ENCODE measurements around the gene SYPL2.

The SYPL2 gene

GRCh38 chr1:109475261-109475660 lies 8.9 kb downstream of the SYPL2 start:
- Mint-ChIP-seq H3K9me3 (no peaks in the 10 kb centered on the region), H3K4me3 (no peak overlapping the region), H3K27me3 (peaks cover 89% of the 10 kb centered on the region), H3K4me1 (no peaks in the 10 kb centered on the region), H3K27ac (ENCODE audit: low read depth) (no peak overlapping the region), H3K36me3 (ENCODE audit: insufficient read depth) (no peaks in the 10 kb centered on the region)
- ATAC-seq (replicated peaks; ENCODE audit: extremely low read depth, poor library complexity, severe bottlenecking) (no peak), DNase-seq (ENCODE audit: low spot score in 2 of 2) (no peak)

GRCh38 chr1:109476825-109477224 lies 10.5 kb downstream of the SYPL2 start:
- Mint-ChIP-seq H3K36me3 (ENCODE audit: insufficient read depth) (no peaks in the 10 kb centered on the region), H3K4me1 (no peaks in the 10 kb centered on the region), H3K9me3 (no peaks in the 10 kb centered on the region), H3K4me3 (no peak overlapping the region), H3K27me3 (peaks cover 74% of the 10 kb centered on the region), H3K27ac (ENCODE audit: low read depth) (no peak overlapping the region)
- DNase-seq (ENCODE audit: low spot score in 2 of 2) (no peak), ATAC-seq (replicated peaks; ENCODE audit: extremely low read depth, poor library complexity, severe bottlenecking) (no peak)

GRCh38 chr1:109477821-109478220 lies 11.5 kb downstream of the SYPL2 start:
- Mint-ChIP-seq H3K4me3 (no peak overlapping the region), H3K27me3 (peaks cover 64% of the 10 kb centered on the region), H3K9me3 (no peaks in the 10 kb centered on the region), H3K27ac (ENCODE audit: low read depth) (no peak overlapping the region), H3K36me3 (ENCODE audit: insufficient read depth) (no peaks in the 10 kb centered on the region), H3K4me1 (peaks cover 7% of the 10 kb centered on the region)
- no peak for DNase-seq (ENCODE audit: low spot score in 2 of 2)
- ATAC-seq (replicated peaks; ENCODE audit: extremely low read depth, poor library complexity, severe bottlenecking) = no peak

GRCh38 chr1:109478806-109479205 lies 12.5 kb downstream of the SYPL2 start:
- H3K36me3 Mint-ChIP-seq (ENCODE audit: insufficient read depth) = no peaks in the 10 kb centered on the region
- no peak for ATAC-seq (replicated peaks; ENCODE audit: extremely low read depth, poor library complexity, severe bottlenecking)
- no peak overlapping the region for H3K4me3 Mint-ChIP-seq
- no peaks in the 10 kb centered on the region for H3K9me3 Mint-ChIP-seq
- peaks cover 15% of the 10 kb centered on the region for H3K4me1 Mint-ChIP-seq
- no peak for DNase-seq (ENCODE audit: low spot score in 2 of 2)
- no peak overlapping the region for H3K27ac Mint-ChIP-seq (ENCODE audit: low read depth)
- H3K27me3 Mint-ChIP-seq = peaks cover 56% of the 10 kb centered on the region

- no peak for ATAC-seq (replicated peaks; ENCODE audit: extremely low read depth, poor library complexity, severe bottlenecking)
- Mint-ChIP-seq H3K4me3 (no peak overlapping the region), H3K27ac (ENCODE audit: low read depth) (no peak overlapping the region), H3K36me3 (ENCODE audit: insufficient read depth) (peaks cover 3% of the 10 kb centered on the region), H3K9me3 (no peaks in the 10 kb centered on the region), H3K4me1 (peaks cover 18% of the 10 kb centered on the region), H3K27me3 (peaks cover 54% of the 10 kb centered on the region)
- DNase-seq (ENCODE audit: low spot score in 2 of 2) = no peak
Observed at GRCh38 chr1:109479311-109479710, 13.0 kb downstream of the SYPL2 start.

GRCh38 chr1:109479901-109480300 lies 13.6 kb downstream of the SYPL2 start:
- no peak for DNase-seq (ENCODE audit: low spot score in 2 of 2)
- Mint-ChIP-seq H3K27me3 (peaks cover 48% of the 10 kb centered on the region), H3K36me3 (ENCODE audit: insufficient read depth) (peaks cover 6% of the 10 kb centered on the region), H3K4me3 (no peak overlapping the region), H3K27ac (ENCODE audit: low read depth) (no peak overlapping the region), H3K4me1 (peaks cover 24% of the 10 kb centered on the region), H3K9me3 (no peaks in the 10 kb centered on the region)
- no peak for ATAC-seq (replicated peaks; ENCODE audit: extremely low read depth, poor library complexity, severe bottlenecking)

- no peak overlapping the region for H3K27ac Mint-ChIP-seq (ENCODE audit: low read depth)
- ATAC-seq (replicated peaks; ENCODE audit: extremely low read depth, poor library complexity, severe bottlenecking) (no peak), DNase-seq (ENCODE audit: low spot score in 2 of 2) (no peak)
- H3K36me3 Mint-ChIP-seq (ENCODE audit: insufficient read depth) = peaks cover 6% of the 10 kb centered on the region
- H3K4me3 Mint-ChIP-seq = no peak overlapping the region
- H3K27me3 Mint-ChIP-seq = peaks cover 30% of the 10 kb centered on the region
- peaks cover 31% of the 10 kb centered on the region for H3K4me1 Mint-ChIP-seq
- H3K9me3 Mint-ChIP-seq = no peaks in the 10 kb centered on the region
Observed at GRCh38 chr1:109481646-109482045, 15.3 kb downstream of the SYPL2 start.

- Mint-ChIP-seq H3K27me3 (peaks cover 25% of the 10 kb centered on the region), H3K9me3 (no peaks in the 10 kb centered on the region), H3K4me1 (peaks cover 31% of the 10 kb centered on the region), H3K4me3 (peak overlapping the region; percentile 97), H3K27ac (ENCODE audit: low read depth) (no peak overlapping the region), H3K36me3 (ENCODE audit: insufficient read depth) (peaks cover 6% of the 10 kb centered on the region)
- no peak for DNase-seq (ENCODE audit: low spot score in 2 of 2)
- ATAC-seq (replicated peaks; ENCODE audit: extremely low read depth, poor library complexity, severe bottlenecking) = no peak
Observed at GRCh38 chr1:109482242-109482641, 15.9 kb downstream of the SYPL2 start.

- Mint-ChIP-seq H3K27ac (ENCODE audit: low read depth) (peak overlapping the region; percentile 93), H3K36me3 (ENCODE audit: insufficient read depth) (peaks cover 8% of the 10 kb centered on the region), H3K4me3 (peak overlapping the region; percentile 97), H3K9me3 (no peaks in the 10 kb centered on the region), H3K27me3 (peaks cover 19% of the 10 kb centered on the region), H3K4me1 (peaks cover 31% of the 10 kb centered on the region)
- DNase-seq (ENCODE audit: low spot score in 2 of 2) (peak; percentile 21 to 34), ATAC-seq (replicated peaks; ENCODE audit: extremely low read depth, poor library complexity, severe bottlenecking) (peak; percentile 45)
Observed at GRCh38 chr1:109482791-109483671, 16.7 kb downstream of the SYPL2 start.

GRCh38 chr1:109483672-109484518 lies 17.5 kb downstream of the SYPL2 start, which contains the start of gene ATXN7L2:
Gene ATXN7L2, plus strand, starts transcription at chr1:109483905. Its CDS starts 49 bp downstream, at chr1:109483954.
- Mint-ChIP-seq H3K4me1 (peaks cover 31% of the 10 kb centered on the region), H3K4me3 (peak within 1 kb of the TSS; percentile 97), H3K27me3 (peaks cover 11% of the 10 kb centered on the region), H3K9me3 (no peaks in the 10 kb centered on the region), H3K36me3 (ENCODE audit: insufficient read depth) (peaks cover 8% of the 10 kb centered on the region), H3K27ac (ENCODE audit: low read depth) (peak within 1 kb of the TSS; percentile 93)
- DNase-seq (ENCODE audit: low spot score in 2 of 2) = peak; percentile 77 to 85
- ATAC-seq (replicated peaks; ENCODE audit: extremely low read depth, poor library complexity, severe bottlenecking) = peak; percentile 85

- no peak for ATAC-seq (replicated peaks; ENCODE audit: extremely low read depth, poor library complexity, severe bottlenecking)
- peaks cover 8% of the 10 kb centered on the region for H3K36me3 Mint-ChIP-seq (ENCODE audit: insufficient read depth)
- no peaks in the 10 kb centered on the region for H3K9me3 Mint-ChIP-seq
- peaks cover 31% of the 10 kb centered on the region for H3K4me1 Mint-ChIP-seq
- no peak for DNase-seq (ENCODE audit: low spot score in 2 of 2)
- peaks cover 4% of the 10 kb centered on the region for H3K27me3 Mint-ChIP-seq
- H3K4me3 Mint-ChIP-seq = peak overlapping the region; percentile 97
- H3K27ac Mint-ChIP-seq (ENCODE audit: low read depth) = peak overlapping the region; percentile 93
Observed at GRCh38 chr1:109484519-109484975, 18.2 kb downstream of the SYPL2 start.

- H3K4me1 Mint-ChIP-seq = peaks cover 31% of the 10 kb centered on the region
Observed at GRCh38 chr1:109485001-109485400, 18.7 kb downstream of the SYPL2 start.

More at GRCh38 chr1:109485001-109485400, 18.7 kb downstream of the SYPL2 start:
- no peaks in the 10 kb centered on the region for H3K27me3 Mint-ChIP-seq
- no peak for ATAC-seq (replicated peaks; ENCODE audit: extremely low read depth, poor library complexity, severe bottlenecking)
- peaks cover 9% of the 10 kb centered on the region for H3K36me3 Mint-ChIP-seq (ENCODE audit: insufficient read depth)
- H3K27ac Mint-ChIP-seq (ENCODE audit: low read depth) = peak overlapping the region; percentile 93
- no peak for DNase-seq (ENCODE audit: low spot score in 2 of 2)
- H3K9me3 Mint-ChIP-seq = no peaks in the 10 kb centered on the region
- peak overlapping the region; percentile 97 for H3K4me3 Mint-ChIP-seq

Measured in central memory CD8-positive, alpha-beta T cell (primary cell).